Rectal smooth muscle tissue (tissue), 1 donor: Measurements from ENCODE around the gene SNAPC4.

Experiments
- H3K27ac ChIP-seq: one replicate; pipeline ENCODE4 v1.7.0; 2013; ENCODE audit warnings: low read depth, low read length, inconsistent platforms
- H3K27me3 ChIP-seq: one replicate; pipeline ENCODE4 v1.7.0; 2013; ENCODE audit warnings: low read length; ENCODE audit not compliant: control insufficient read depth, insufficient read depth
- H3K36me3 ChIP-seq: one replicate; pipeline ENCODE4 v1.7.0; 2013; ENCODE audit warnings: low read length; ENCODE audit not compliant: control insufficient read depth, insufficient read depth
- H3K4me1 ChIP-seq: one replicate; pipeline ENCODE4 v1.7.0; 2013; ENCODE audit warnings: low read length; ENCODE audit not compliant: control insufficient read depth, insufficient read depth
- H3K4me3 ChIP-seq: one replicate; pipeline ENCODE4 v1.7.0; 2013; ENCODE audit warnings: low read length
- H3K9ac ChIP-seq: one replicate; pipeline ENCODE4 v1.7.0; 2013; ENCODE audit warnings: low read length

The SNAPC4 gene

DNA sequence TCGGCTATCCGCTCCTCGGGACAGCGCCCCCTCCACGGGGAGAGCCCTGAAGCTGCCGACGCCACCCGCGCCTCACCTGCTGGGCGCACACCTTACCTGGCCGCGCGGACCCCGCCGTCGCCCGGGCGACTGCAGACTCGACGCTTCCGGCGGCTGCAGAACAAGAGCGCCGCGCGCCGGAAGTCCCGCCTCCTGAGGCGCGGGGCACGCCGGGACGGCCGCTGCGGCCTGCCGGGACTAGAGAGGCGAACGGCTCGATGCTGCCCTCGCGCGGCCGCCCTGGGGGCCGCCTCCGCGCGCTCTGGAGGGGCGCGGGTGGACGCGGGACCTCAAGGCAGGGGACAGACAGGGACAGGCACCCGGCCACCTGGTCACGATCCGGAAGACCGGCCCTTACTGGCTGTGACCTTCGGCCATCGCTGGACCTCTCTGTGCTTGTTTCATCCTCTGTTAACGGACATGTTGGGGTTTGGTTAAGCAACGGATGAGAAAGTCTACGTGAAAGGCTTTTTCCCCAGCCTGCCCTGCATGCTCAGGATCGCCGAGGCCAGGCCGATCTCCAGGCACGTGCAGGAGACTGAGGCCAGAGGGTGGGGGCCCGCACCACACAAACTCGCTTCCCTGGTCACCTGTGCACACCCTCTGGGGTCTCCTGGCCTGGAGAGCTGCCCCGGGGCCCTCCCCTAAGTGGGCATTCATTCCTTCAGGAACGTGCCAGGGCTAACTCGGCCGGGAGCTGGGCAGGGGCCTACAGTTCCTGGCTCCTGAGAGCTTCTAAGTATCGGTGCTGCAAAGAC is at the start of gene SNAPC4:
Gene SNAPC4, minus strand, starts transcription at position 133 of the 797 bp plus-strand sequence. CDS start 1,742 bp downstream, outside the sequence.
- peak within 1 kb of the TSS; percentile 45 for H3K27ac ChIP-seq

GRCh38 chr9:136448655-136449054 is 48.7 kb upstream of the SNAPC4 start:
- Histone ChIP-seq H3K4me3 (no peak overlapping the region), H3K9ac (no peak overlapping the region), H3K36me3 (peaks cover 42% of the 10 kb centered on the region), H3K4me1 (no peaks in the 10 kb centered on the region), H3K27ac (no peak overlapping the region), H3K27me3 (no peaks in the 10 kb centered on the region)

More for the DNA sequence above, at the start of gene SNAPC4:
- Histone ChIP-seq H3K9ac (peak within 1 kb of the TSS; percentile 71), H3K27me3 (no peaks in the 10 kb centered on the region), H3K4me1 (peaks cover 6% of the 10 kb centered on the region), H3K4me3 (peak within 1 kb of the TSS; percentile 90), H3K36me3 (peaks cover 12% of the 10 kb centered on the region)

DNA sequence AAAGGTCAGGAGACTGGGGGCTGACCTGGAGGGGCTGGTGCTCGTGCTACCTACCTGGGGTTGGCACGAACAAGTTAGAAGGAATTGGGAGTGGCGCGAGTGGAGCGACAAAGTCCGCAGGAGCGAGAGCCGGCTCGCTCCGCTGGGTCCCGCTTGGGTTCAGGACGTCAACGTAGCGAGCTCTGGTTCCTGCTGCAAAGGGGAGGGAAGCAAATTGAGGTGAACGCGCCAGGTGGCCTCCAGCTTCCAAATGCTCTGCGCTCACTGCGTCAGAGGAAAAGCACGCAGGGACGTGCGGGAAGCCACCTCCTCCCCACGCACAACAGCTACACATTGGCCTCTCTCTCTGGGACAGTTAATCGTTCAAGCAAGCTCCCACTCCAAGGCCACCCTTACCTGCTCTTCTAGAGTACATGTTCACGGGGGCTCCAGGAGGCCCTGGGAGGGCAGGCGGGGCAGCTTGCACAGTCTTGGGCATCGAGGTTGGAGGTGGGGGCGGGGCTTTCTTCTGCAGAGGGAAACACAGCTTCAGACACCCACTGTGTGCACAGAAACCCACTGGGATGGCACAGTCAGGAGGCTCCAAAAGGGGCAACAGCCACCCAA is 47.3 kb upstream of the SNAPC4 start:
- no peak overlapping the region for H3K27ac ChIP-seq
- H3K4me3 ChIP-seq = no peak overlapping the region
- peaks cover 47% of the 10 kb centered on the region for H3K36me3 ChIP-seq
- no peaks in the 10 kb centered on the region for H3K4me1 ChIP-seq
- no peaks in the 10 kb centered on the region for H3K27me3 ChIP-seq
- H3K9ac ChIP-seq = no peak overlapping the region

DNA sequence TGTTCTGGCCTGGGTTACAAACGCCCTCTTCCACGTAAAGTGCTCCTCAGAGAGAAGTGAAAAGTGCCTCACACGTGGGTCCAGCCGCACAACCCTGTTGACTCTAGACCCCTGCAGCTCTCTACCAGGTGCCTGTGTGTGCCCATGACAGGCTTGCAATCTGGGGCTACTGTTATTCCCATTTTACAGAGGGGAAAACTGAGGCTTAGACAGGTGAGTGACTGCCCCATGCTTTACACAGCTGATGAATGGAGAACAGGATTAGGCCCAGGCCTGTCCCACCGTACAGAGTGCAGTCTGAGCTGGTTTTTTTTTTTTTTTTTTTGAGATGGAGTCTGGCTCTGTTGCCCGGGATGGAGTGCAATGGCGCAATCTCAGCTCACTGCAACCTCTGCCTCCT is 45.8 kb upstream of the SNAPC4 start:
- Histone ChIP-seq H3K27me3 (no peaks in the 10 kb centered on the region), H3K9ac (no peak overlapping the region), H3K27ac (no peak overlapping the region), H3K4me1 (no peaks in the 10 kb centered on the region), H3K36me3 (peaks cover 47% of the 10 kb centered on the region), H3K4me3 (no peak overlapping the region)

- Histone ChIP-seq H3K4me1 (no peaks in the 10 kb centered on the region), H3K36me3 (peaks cover 42% of the 10 kb centered on the region), H3K4me3 (no peak overlapping the region), H3K9ac (no peak overlapping the region), H3K27ac (no peak overlapping the region), H3K27me3 (no peaks in the 10 kb centered on the region)
These were observed 44.1 kb upstream of the SNAPC4 start for GRCh38 chr9:136444102-136444501.

DNA sequence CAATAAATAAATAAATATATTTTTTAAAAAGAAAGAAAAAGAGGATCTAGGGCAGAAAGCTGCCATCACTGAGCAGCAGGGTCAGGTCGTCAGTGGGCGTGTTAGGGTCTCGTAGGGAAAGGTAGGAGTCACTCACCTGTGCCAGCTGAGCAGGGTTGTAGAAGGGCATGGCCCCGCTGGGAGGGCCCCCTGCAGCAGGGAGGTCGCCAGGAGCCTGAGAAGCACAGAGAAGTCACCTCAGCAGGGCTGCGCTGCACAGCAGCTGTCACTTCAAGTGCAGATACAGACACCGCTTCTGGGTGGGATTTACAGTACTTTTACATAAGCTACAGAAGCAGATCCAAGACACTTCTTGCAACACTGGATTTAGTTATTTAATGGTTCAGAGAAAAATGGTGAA is 43.7 kb upstream of the SNAPC4 start:
- H3K4me1 ChIP-seq = no peaks in the 10 kb centered on the region
- no peak overlapping the region for H3K27ac ChIP-seq
- no peak overlapping the region for H3K9ac ChIP-seq
- H3K36me3 ChIP-seq = peaks cover 38% of the 10 kb centered on the region
- H3K4me3 ChIP-seq = no peak overlapping the region
- no peaks in the 10 kb centered on the region for H3K27me3 ChIP-seq

DNA sequence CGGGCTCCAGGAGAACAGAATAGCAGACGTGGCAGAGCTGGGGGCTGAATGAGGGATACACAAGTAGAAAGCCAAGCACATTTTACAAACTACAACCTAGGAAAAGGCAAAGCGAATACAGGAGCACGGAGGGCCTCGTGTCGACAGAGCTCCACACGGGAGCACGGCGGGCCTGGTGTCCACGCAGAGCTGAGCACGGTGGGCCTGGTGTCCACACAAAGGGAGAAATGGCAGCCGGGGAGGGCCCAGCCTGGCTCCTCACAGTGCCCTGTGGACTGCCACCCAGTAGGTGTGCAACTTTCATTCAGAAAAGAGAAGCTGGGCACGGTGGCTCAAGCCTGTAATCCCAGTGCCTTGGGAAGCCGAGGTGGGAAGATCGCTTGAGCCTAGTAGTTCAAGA is 43.1 kb upstream of the SNAPC4 start:
- Histone ChIP-seq H3K4me1 (peaks cover 3% of the 10 kb centered on the region), H3K4me3 (no peak overlapping the region), H3K36me3 (peaks cover 35% of the 10 kb centered on the region), H3K27ac (no peak overlapping the region), H3K27me3 (no peaks in the 10 kb centered on the region), H3K9ac (no peak overlapping the region)

DNA sequence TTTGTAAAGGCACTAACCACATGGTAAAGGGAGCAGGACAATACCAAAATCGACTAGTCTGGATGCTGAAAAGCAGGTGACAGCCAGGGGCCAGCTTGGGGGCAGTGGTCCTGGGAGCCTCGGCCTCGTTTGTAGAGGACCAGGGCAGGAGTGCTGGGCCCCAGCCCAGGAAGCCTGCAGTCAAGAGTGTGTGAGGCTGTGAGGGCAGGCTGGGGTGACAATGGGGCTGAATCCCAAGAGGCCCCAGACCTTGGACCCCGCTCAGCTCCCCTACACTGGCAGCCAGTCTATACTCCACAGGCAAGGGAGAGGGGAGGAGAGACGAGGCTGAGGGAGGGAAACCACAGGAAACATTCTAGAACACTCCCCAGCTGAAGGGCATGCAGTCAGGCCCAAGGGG is 42.3 kb upstream of the SNAPC4 start:
- H3K9ac ChIP-seq = no peak overlapping the region
- H3K27ac ChIP-seq = no peak overlapping the region
- no peaks in the 10 kb centered on the region for H3K27me3 ChIP-seq
- H3K36me3 ChIP-seq = peaks cover 31% of the 10 kb centered on the region
- H3K4me3 ChIP-seq = no peak overlapping the region
- peaks cover 11% of the 10 kb centered on the region for H3K4me1 ChIP-seq

GRCh38 chr9:136441681-136442245 is 41.8 kb upstream of the SNAPC4 start:
- Histone ChIP-seq H3K9ac (no peak overlapping the region), H3K4me1 (peaks cover 11% of the 10 kb centered on the region), H3K36me3 (peaks cover 26% of the 10 kb centered on the region), H3K4me3 (no peak overlapping the region), H3K27me3 (no peaks in the 10 kb centered on the region), H3K27ac (no peak overlapping the region)

DNA sequence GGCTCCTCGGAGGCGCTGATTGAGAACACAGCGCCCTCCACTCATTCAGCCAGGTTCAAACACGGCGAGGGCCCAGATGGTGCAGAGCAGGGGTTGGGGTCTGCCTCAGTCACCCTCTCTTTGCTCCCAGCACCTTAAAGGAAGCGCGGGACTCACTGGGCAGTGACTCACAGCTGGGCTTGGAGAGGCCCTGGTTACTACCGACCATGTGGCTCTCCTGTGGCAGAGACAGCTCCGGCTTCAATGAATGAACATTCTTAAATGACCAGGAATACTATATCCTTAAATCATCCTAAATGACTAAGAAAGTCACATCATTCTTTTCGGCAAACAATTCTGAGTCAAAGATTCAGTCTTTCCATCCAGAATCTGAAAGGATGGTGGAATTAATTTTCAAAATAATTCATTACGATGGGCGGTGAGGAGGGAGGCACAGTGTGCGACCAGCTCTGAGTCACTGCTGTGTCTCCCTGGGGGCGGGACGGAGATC is 41.3 kb upstream of the SNAPC4 start:
- peaks cover 23% of the 10 kb centered on the region for H3K36me3 ChIP-seq
- no peak overlapping the region for H3K9ac ChIP-seq
- no peak overlapping the region for H3K4me3 ChIP-seq
- H3K27me3 ChIP-seq = no peaks in the 10 kb centered on the region
- no peak overlapping the region for H3K27ac ChIP-seq
- H3K4me1 ChIP-seq = peaks cover 11% of the 10 kb centered on the region

DNA sequence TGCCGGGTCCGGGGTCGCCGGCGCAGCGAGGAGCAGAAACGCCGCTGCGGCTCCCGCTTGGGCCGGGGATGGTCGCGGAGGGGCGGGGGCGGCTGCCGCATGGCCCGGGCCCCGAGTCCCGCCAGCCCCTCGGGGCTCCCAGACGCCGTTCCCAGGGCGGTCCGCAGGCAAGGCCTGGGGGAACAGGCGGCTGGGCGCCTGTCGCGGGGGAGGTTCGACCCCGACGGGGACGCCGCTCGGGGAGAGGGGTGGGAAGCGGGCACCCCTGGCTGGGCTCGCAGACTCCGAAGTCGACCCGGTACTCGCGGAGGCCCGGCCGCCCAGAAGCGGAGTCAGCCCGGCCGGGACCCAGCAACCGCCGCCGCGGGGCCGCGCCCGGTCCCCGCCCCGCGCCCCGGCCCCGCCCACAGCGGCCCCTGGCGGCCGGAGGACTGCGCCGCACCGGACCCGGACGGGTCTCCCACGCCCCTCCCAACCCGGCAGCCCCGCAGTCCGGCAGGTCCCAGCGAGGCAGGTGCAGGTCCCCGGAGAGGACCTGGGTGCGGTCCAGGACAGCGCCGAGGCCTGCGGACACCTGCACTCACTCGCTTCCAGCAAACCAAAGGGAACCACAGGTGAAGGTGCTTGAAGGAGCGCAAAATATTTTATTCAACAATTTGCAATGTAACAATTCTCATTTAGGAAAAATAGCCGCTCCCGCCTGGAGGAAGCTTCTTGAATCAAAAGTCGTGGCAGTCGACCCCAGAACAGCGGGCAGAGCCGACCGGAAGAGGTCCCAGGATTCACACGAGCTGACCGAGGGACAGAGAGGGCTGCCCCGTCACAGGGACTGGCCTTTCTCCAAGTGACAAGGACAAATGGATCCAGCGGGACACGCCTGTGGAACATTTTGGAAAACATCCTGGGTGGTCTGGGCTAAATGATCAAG is 39.8 kb upstream of the SNAPC4 start, which contains the start of gene INPP5E:
Gene INPP5E, minus strand, starts transcription at position 365 of the 928 bp plus-strand sequence. CDS start 426 bp downstream, outside the sequence.
- Histone ChIP-seq H3K9ac (peak within 1 kb of the TSS; percentile 49), H3K4me1 (peaks cover 11% of the 10 kb centered on the region), H3K4me3 (peak within 1 kb of the TSS; percentile 79), H3K27ac (peak within 1 kb of the TSS; percentile 52), H3K27me3 (no peaks in the 10 kb centered on the region), H3K36me3 (peaks cover 18% of the 10 kb centered on the region)
